Stimulated activated CD4-positive, alpha-beta T cell treated with anti-CD3 and anti-CD28 coated beads, Interleukin-4, amount 100 ng/mL, for 24 hours (primary cell): ENCODE measurements around the gene BTG2.

Experiments used
- DNase-seq: peaks from one replicate; pipeline ENCODE4 v3.0.0-alpha.2; 2020

BTG2 gene

DNA sequence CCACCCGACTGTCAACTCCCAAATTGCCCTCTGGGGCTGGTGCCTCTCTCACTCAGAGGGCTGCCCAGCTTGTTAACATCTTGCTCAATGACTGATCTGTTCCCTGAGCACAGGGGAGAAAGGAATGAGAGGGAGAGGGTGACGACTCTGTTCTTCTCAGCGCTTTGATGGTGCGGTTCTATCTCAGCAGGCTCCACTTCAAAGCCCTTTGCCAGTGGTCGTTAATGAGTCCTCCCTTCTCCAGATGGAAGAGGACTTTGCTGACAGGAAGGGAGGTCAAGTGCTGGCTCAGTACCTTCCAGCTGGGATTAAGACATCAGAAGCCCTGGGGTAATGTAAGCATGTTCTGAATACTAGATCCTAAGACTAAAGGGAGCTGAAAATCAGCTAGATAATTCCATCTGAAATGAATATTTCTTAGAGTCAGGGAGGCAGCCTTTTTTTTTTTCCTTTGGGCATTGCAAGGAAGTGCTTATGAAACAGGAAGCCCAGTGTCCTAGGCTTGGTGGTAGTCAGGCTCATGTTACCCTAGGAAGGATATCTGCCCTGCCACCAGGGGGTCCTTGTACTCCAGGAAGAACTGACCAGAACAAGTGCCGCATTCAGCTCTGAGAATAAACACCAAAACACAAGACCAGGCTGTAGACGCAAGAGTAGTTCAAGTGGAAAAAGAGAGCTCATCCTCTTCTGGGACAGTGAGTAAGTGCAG lies 40.9 kb downstream of the BTG2 start:
- DNase-seq, result no peak

DNA sequence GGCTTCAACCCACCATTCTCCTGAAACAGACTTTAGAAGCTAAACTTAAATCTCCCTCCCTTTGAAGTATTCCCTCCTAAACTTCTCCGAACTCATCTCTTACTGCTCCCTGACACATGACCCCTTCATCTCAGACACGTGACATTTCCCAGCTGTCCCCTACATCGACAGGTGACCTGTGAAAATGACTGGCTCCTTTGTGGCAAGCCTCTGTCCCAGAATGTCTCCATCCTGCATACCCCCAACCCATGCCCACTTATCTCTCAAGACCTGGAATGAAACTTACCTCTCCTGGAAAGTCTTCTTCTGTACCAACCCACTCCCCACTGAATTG lies 41.4 kb downstream of the BTG2 start:
- no peak for DNase-seq

DNA sequence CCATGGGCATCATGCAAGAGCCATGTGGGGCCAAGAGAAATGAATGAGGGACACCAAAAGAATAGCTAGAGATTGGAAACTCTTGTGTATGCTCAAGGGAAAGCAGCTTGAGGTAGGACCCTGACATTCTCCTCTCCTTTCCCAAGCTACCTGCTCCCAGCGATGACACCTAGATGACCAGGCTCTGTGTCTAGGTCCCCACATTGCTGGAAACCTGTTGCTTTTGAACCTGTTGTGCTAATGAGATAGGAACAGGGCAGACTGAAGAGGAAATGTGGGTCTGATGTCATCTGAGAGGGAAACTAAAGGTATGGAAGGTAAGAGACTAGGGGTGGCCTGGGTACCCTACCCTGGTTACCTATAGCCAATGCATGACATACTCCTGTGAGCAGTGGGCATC lies 43.8 kb downstream of the BTG2 start:
- DNase-seq, result no peak

- DNase-seq, result no peak
Observed at GRCh38 chr1:203349773-203350524, 44.6 kb downstream of the BTG2 start.

DNA sequence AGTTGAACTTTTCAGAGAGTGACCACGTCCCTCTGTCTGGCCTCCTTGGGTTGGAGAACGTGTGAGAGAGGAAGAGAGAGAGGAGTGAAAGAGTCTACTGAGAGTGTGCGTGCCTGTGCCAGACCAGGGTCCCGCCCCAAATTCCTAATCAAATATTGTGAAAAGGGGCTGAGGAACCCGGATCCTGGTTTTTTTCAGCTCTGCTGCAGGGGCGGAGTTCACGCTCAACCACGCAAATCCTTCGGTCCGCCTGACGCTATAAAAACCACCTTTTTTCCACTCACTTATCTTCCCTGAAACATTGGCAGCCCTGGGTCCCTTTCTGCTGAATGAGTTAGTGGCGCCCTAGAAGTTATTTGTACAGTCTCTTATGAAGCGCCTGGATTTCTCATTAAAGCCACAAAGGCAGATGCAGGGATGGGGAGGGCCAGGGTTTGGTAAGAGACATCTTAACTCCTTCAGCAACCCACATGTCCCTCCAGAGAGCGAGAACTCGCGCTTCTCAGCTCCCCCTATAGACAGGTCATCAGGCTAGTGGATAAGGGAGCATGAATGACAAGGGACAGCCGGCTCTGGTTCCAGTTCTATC lies 45.8 kb downstream of the BTG2 start, which contains the start of gene FMOD:
Gene FMOD (minus strand): TSS at position 86 of the 589 bp plus-strand sequence. CDS start 2,852 bp downstream, outside the sequence.
- DNase-seq, result no peak

GRCh38 chr1:203353486-203353885 lies 48.2 kb downstream of the BTG2 start:
- DNase-seq, result no peak

GRCh38 chr1:203354246-203354645 lies 48.9 kb downstream of the BTG2 start:
- no peak for DNase-seq

DNA sequence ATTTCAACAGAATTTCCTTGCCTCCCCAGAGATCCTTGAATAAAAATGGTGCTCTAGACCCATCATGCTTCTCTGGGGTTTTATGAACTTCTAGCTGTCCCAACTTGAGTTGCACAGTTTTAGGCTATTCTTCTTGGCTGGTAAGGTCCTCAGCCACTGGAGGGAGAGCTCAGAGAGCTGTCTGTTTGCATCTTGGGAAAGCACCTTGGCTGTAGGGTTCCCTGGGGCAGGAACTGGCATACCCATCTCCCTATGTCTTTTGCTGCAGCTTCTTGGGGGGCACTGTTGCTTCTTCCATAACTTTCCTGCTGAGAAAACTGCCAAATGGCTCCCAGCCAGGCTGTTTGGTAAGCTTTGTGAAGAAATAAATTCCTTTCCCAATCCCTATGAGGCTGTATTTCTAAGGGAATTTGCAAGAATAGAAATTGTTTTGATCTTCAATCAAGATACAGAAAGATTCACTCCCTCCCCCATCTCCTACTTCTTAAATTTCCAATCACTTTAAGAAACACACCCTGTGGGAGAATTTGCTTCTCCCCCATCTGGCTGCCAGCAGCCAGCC lies 53.8 kb downstream of the BTG2 start:
- DNase-seq, result no peak
